GM12878 (cell line): ENCODE results near the gene KRTAP4-8. TPM values are rescaled to one million over a fixed set of nuclear protein-coding genes. Genes with fewer than 3 reads are reported as not detected.
"Not testable (repeated sequence)": the region's sequence is repeated elsewhere in the genome, so short reads cannot be mapped to it uniquely, and the experiment has no call there.

Experiments used
- ATAC-seq: fragments of 200-7000 bp; cut with Tn5 transposase; 3 replicates; pipeline ENCODE4 v1.9.1; 2020; ENCODE audit warnings: mild to moderate bottlenecking, moderate library complexity
- BruUV-seq: library from RNA; stranded (reverse); fragments of 400-500 nt; replicated peaks from 2 replicates; lab custom pipeline; 2021; lab: Mats Ljungman, UMichigan
- CTCF ChIA-PET: fragments of 300-600 bp; sonication (Branson Sonifier 250); formaldehyde crosslinking; extraction: SDS; loops from one replicate; lab custom pipeline; 2021; ENCODE audit warnings: inconsistent platforms; lab: Yijun Ruan, JAX
- POLR2A ChIA-PET: fragments of 350-600 bp; formaldehyde crosslinking; extraction: SDS; loops from one replicate; lab custom pipeline; 2021; ENCODE audit warnings: inconsistent platforms; lab: Charles Lee
- RAD21 ChIA-PET: fragments of 300-600 bp; sonication (Branson Sonifier 250); formaldehyde crosslinking; loops from one replicate; lab custom pipeline; 2023; ENCODE audit warnings: antibody characterized with exemption; ENCODE audit not compliant: unreplicated experiment; lab: Charles Lee
- SMC1A ChIA-PET: fragments of 300-600 bp; sonication (Branson Sonifier 250); formaldehyde crosslinking; loops from one replicate; lab custom pipeline; 2023; ENCODE audit not compliant: unreplicated experiment, uncharacterized antibody; lab: Charles Lee
- DNase-seq: peaks from one replicate; pipeline ENCODE4 v3.0.0-alpha.2; 2011; ENCODE audit warnings: low read depth, low spot score
- FAIRE-seq: peaks from 3 replicates; lab custom pipeline; 2011; peaks lifted over from hg19 to GRCh38; lab: Jason Lieb, UNC
- H2AFZ ChIP-seq: 2 replicates; pipeline ENCODE4 v1.6.0; 2011; ENCODE audit warnings: low read depth, low read length, control low read depth; ENCODE audit not compliant: control insufficient read depth
- H3K27ac ChIP-seq: 2 replicates; pipeline ENCODE4 v1.5.1; 2011; ENCODE audit warnings: control low read depth; ENCODE audit not compliant: control insufficient read depth, insufficient read depth
- H3K27me3 ChIP-seq, 2 experiments: replicated peaks in 1 of 2; 2 replicates each; pipeline versions ENCODE4 v1.6.0 to v1.6.1; 2011; ENCODE audit warnings: low read length in 1 of 2; ENCODE audit not compliant: control insufficient read depth in 2 of 2, insufficient read depth in 2 of 2
- H3K36me3 ChIP-seq, 2 experiments: 2 replicates each; pipeline ENCODE4 v1.5.1; 2011; ENCODE audit warnings: low read length in 1 of 2; ENCODE audit not compliant: control insufficient read depth in 2 of 2, insufficient read depth in 2 of 2
- H3K4me1 ChIP-seq: 2 replicates; pipeline ENCODE4 v1.6.1; 2011; ENCODE audit warnings: mild to moderate bottlenecking, low read length, moderate library complexity, mixed read lengths; ENCODE audit not compliant: control insufficient read depth, insufficient read depth
- H3K4me2 ChIP-seq: 2 replicates; pipeline ENCODE4 v1.6.0; 2011; ENCODE audit warnings: control low read depth; ENCODE audit not compliant: control insufficient read depth, insufficient read depth
- H3K4me3 ChIP-seq: fragments of 200-600 bp; sonication (generic); 2 replicates; pipeline ENCODE4 v1.5.1; 2016
- H3K79me2 ChIP-seq: 2 replicates; pipeline ENCODE4 v1.6.0; 2011; ENCODE audit warnings: low read length; ENCODE audit not compliant: control insufficient read depth, insufficient read depth
- H3K9ac ChIP-seq: 2 replicates; pipeline ENCODE4 v1.8.0; 2011; ENCODE audit warnings: low read length, control low read depth, mixed read lengths; ENCODE audit not compliant: control insufficient read depth, insufficient read depth
- H3K9me3 ChIP-seq: replicated peaks from 3 replicates; pipeline ENCODE4 v1.5.1; 2011; ENCODE audit warnings: mild to moderate bottlenecking, low read length; ENCODE audit not compliant: control insufficient read depth, insufficient read depth
- H4K20me1 ChIP-seq: 2 replicates; pipeline ENCODE4 v1.6.0; 2011; ENCODE audit not compliant: control insufficient read depth, insufficient read depth
- WGBS: methylation state at CpG from one replicate; pipeline ENCODE4 v1.1.6; 2016; ENCODE audit warnings: low lambda C conversion rate; ENCODE audit not compliant: insufficient replicate concordance, insufficient coverage; ENCODE audit errors: missing lambda C conversion rate; 5-methylcytosine and 5-hydroxymethylcytosine counted together
- in situ Hi-C: fragments of 300-500 bp; cut with MboI; formaldehyde crosslinking; loops from 9 replicates; pipeline ENCODE4 v1.14.3; 2018; ENCODE audit warnings: mixed read lengths
- intact Hi-C: fragments of 100-400 bp; cut with micrococcal nuclease; formaldehyde crosslinking; loops from one replicate; pipeline ENCODE4 v1.14.2; 2022; ENCODE audit not compliant: unreplicated experiment
- polyA plus RNA-seq, 11 experiments: library from polyadenylated mRNA; depleted of rRNA in 4 of 11; unstranded in 6 of 11; stranded (reverse) in 5 of 11; fragments of >200 nt; fragmentation: Nextera tagmentation in 4 of 11; fragmentation: Illumina TruSeq in 1 of 11; extraction: Ambion mirVana in 4 of 11; extraction: Trizol in 1 of 11; gene quantifications; 1 replicate in 1 of 11; 2 replicates in 10 of 11; pipeline versions ENCODE4 v1.2.1 to v1.2.3, GENCODE V29; 2011 to 2016; ENCODE audit warnings: inconsistent platforms in 2 of 11, missing spikeins in 2 of 11, low read depth in 1 of 11
- total RNA-seq, 4 experiments: library from RNA; depleted of rRNA in 3 of 4; stranded (reverse); fragments of >200 nt in 3 of 4; fragmentation: Illumina TruSeq in 1 of 4; extraction: Trizol in 1 of 4; gene quantifications; 2 replicates each; pipeline versions ENCODE4 v1.2.1 to v1.2.3, GENCODE V29; 2013 to 2021

KRTAP4-8 gene
- total and polyA plus RNA-seq, 10 of the 15 experiments (the other 5 are each of a cell fraction or from before 2014, with no cell fraction given), result not detected

- H3K9me3 ChIP-seq, RAD21 ChIA-PET, in situ Hi-C loops, SMC1A ChIA-PET, H3K27ac ChIP-seq, H3K4me1 ChIP-seq, FAIRE-seq, H3K36me3 ChIP-seq, H3K27me3 ChIP-seq, H4K20me1 ChIP-seq, BruUV-seq, intact Hi-C loops, ATAC-seq, H3K4me2 ChIP-seq, H3K79me2 ChIP-seq, DNase-seq, H2AFZ ChIP-seq, H3K9ac ChIP-seq, POLR2A ChIA-PET, H3K4me3 ChIP-seq: not testable (repeated sequence)
- CTCF ChIA-PET, result interaction anchor here (0.5 kb wide), 1 partner anchor 431 kb away, joined by 3 read pairs; no protein-coding TSS in a partner anchor
- whole genome bisulfite sequencing, result 18% methylated on average over 3 of the region's 3 CpGs
Observed at GRCh38 chr17:41123991-41124371, 26.0 kb upstream of the KRTAP4-8 start, which contains the start of gene KRTAP4-12. Gene KRTAP4-12 (minus strand): TSS chr17:41124182. CDS start chr17:41124122, 60 bp downstream.

GRCh38 chr17:41123292-41123990 lies 25.5 kb upstream of the KRTAP4-8 start:
- POLR2A ChIA-PET, H2AFZ ChIP-seq, H4K20me1 ChIP-seq, H3K4me1 ChIP-seq, SMC1A ChIA-PET, H3K9ac ChIP-seq, RAD21 ChIA-PET, DNase-seq, ATAC-seq, H3K4me2 ChIP-seq, H3K79me2 ChIP-seq, intact Hi-C loops, H3K36me3 ChIP-seq, in situ Hi-C loops, H3K9me3 ChIP-seq, FAIRE-seq, H3K27me3 ChIP-seq, H3K27ac ChIP-seq, H3K4me3 ChIP-seq, BruUV-seq: not testable (repeated sequence)
- 25% methylated on average over 12 of the region's 12 CpGs for WGBS
- CTCF ChIA-PET, result interaction anchor here (0.5 kb wide), 1 partner anchor 432 kb away, joined by 3 read pairs; no protein-coding TSS in a partner anchor
